HepG2 (cell line): Measurements from ENCODE around the gene ZCCHC24. TPM values are rescaled to one million over a fixed set of nuclear protein-coding genes. Genes with fewer than 3 reads are reported as not detected.

Experiments used
- GATAD2A ChIP-seq: IDR thresholded peaks from 2 replicates; pipeline ENCODE4 v1.6.1; 2016
- IRF2 ChIP-seq: IDR thresholded peaks from 2 replicates; pipeline ENCODE4 v1.6.1; 2018; ENCODE audit warnings: missing genetic modification reagents, missing compliant biosample characterization
- JARID2 ChIP-seq: sonication (generic); formaldehyde crosslinking; IDR thresholded peaks from 2 replicates; pipeline ENCODE4 v1.8.1; 2023; ENCODE audit warnings: missing genetic modification reagents, inconsistent platforms; ENCODE audit not compliant: insufficient replicate concordance
- KLF12 ChIP-seq: sonication (generic); formaldehyde crosslinking; IDR thresholded peaks from 2 replicates; pipeline ENCODE4 v1.4.0; 2020; ENCODE audit warnings: missing genetic modification reagents, borderline replicate concordance
- KLF9 ChIP-seq: IDR thresholded peaks from 2 replicates; pipeline ENCODE4 v1.6.1; 2016; ENCODE audit warnings: low read depth
- MYC ChIP-seq: sonication (generic); formaldehyde crosslinking; IDR thresholded peaks from 2 replicates; pipeline ENCODE4 v1.9.0; 2021; ENCODE audit warnings: missing genetic modification reagents, borderline replicate concordance
- SIX1 ChIP-seq: sonication (generic); formaldehyde crosslinking; IDR thresholded peaks from 2 replicates; pipeline ENCODE4 v1.4.0; 2020; ENCODE audit warnings: missing genetic modification reagents, borderline replicate concordance
- SIX4 ChIP-seq: sonication (generic); formaldehyde crosslinking; IDR thresholded peaks from 2 replicates; pipeline ENCODE4 v1.4.0; 2020; ENCODE audit warnings: missing genetic modification reagents
- ZNF629 ChIP-seq: sonication (generic); formaldehyde crosslinking; conservative IDR thresholded peaks from 2 replicates; pipeline ENCODE4 v1.5.0; 2020; ENCODE audit warnings: missing genetic modification reagents
- polyA plus RNA-seq, 8 experiments: library from polyadenylated mRNA; depleted of rRNA in 3 of 8; stranded (reverse) in 7 of 8; unstranded in 1 of 8; fragments of >200 nt; fragmentation: Illumina TruSeq in 4 of 8; extraction: Trizol in 4 of 8; gene quantifications; 2 replicates each; pipeline versions ENCODE4 v1.2.1 to v1.2.3, GENCODE V29; 2011 to 2016; ENCODE audit warnings: low read depth in 4 of 8, missing spikeins in 1 of 8, mixed read lengths in 1 of 8; ENCODE audit not compliant: insufficient read depth in 1 of 8
- total RNA-seq, 5 experiments: library from RNA; depleted of rRNA; stranded (reverse); fragments of >200 nt; fragmentation: Illumina TruSeq; extraction: Trizol; gene quantifications; 2 replicates each; pipeline ENCODE4 v1.2.3, GENCODE V29; 2016; ENCODE audit warnings: low read depth in 1 of 5
- TF ChIP-seq, protein P1 (sequence below): sonication (generic); formaldehyde crosslinking; IDR thresholded peaks from 2 replicates; pipeline ENCODE4 v1.4.0; 2020; ENCODE audit warnings: missing genetic modification reagents, borderline replicate concordance
- TF ChIP-seq, protein P2 (sequence below): sonication (generic); formaldehyde crosslinking; conservative IDR thresholded peaks from 2 replicates; pipeline ENCODE4 v1.8.0; 2022; ENCODE audit warnings: mild to moderate bottlenecking, moderate library complexity, missing genetic modification reagents

Gene ZCCHC24
- total and polyA plus RNA-seq, 2 of the 13 experiments (the other 11 are each of a cell fraction or from before 2014, with no cell fraction given): 3.1 to 7.9 TPM

DNA sequence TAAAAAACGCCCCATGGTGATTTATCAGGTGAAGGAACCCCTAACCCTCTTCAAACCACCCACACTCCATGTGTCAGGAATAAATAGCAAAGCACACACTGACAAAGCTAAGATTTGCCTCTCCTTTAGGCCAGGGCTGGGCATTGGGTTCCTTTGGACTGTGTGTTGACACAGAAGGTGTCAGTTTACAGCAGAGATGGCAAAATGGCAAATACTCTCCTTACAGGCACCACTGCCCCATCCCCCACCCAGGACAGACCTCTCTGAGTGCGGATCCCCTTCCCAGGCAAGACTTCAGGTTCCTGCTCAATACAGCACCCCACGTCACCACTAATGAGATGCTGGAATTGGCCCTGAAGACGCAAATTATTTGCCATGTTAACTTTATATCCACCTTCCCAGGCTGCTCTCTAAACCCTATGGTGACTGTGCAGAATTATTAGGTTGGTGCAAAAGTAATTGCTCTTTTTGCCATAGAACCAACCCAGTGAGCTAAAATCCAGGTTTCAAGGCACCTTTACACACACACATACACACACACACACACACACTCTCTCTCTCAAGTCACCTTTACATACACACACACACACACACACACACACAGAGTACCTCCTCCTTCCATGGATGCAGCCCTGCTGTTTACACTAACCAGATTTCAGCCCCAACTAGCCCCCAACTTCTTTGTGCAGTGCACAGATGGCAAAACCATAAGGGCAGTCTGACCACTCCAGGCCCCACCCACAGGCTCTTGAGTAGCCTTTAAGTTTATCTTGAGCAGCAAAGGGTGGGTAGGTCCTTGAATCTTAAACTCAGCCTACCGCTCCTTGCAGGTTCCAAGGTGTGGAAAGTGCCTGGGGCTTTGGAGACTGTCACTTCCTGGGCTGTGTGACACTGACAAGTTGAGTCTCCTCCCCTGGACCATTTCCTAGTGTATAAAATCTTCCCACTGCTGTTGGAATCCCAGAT, 4.0 kb upstream of the ZCCHC24 start (continued):
- peak; percentile 77; the same call in 1 of the 2 replicates for TF ChIP-seq SIX1 (CRISPR knock-in tag)
- no peak for TF ChIP-seq JARID2 (CRISPR knock-in tag)
- TF ChIP-seq IRF2 (CRISPR knock-in tag): no peak
- TF ChIP-seq KLF12 (CRISPR knock-in tag): no peak
- TF ChIP-seq MYC: no peak
- TF ChIP-seq, protein P1, sequence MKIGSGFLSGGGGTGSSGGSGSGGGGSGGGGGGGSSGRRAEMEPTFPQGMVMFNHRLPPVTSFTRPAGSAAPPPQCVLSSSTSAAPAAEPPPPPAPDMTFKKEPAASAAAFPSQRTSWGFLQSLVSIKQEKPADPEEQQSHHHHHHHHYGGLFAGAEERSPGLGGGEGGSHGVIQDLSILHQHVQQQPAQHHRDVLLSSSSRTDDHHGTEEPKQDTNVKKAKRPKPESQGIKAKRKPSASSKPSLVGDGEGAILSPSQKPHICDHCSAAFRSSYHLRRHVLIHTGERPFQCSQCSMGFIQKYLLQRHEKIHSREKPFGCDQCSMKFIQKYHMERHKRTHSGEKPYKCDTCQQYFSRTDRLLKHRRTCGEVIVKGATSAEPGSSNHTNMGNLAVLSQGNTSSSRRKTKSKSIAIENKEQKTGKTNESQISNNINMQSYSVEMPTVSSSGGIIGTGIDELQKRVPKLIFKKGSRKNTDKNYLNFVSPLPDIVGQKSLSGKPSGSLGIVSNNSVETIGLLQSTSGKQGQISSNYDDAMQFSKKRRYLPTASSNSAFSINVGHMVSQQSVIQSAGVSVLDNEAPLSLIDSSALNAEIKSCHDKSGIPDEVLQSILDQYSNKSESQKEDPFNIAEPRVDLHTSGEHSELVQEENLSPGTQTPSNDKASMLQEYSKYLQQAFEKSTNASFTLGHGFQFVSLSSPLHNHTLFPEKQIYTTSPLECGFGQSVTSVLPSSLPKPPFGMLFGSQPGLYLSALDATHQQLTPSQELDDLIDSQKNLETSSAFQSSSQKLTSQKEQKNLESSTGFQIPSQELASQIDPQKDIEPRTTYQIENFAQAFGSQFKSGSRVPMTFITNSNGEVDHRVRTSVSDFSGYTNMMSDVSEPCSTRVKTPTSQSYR (CRISPR knock-in tag): peak; percentile 83
- 0 out of 2 replicates have a peak, but pooled peaks have one; percentile 25 for TF ChIP-seq GATAD2A (CRISPR knock-in tag)
- peak; percentile 94 for TF ChIP-seq SIX4 (CRISPR knock-in tag)
- TF ChIP-seq ZNF629 (CRISPR knock-in tag): no peak
- TF ChIP-seq KLF9 (CRISPR knock-in tag): no peak
- TF ChIP-seq, protein P2, sequence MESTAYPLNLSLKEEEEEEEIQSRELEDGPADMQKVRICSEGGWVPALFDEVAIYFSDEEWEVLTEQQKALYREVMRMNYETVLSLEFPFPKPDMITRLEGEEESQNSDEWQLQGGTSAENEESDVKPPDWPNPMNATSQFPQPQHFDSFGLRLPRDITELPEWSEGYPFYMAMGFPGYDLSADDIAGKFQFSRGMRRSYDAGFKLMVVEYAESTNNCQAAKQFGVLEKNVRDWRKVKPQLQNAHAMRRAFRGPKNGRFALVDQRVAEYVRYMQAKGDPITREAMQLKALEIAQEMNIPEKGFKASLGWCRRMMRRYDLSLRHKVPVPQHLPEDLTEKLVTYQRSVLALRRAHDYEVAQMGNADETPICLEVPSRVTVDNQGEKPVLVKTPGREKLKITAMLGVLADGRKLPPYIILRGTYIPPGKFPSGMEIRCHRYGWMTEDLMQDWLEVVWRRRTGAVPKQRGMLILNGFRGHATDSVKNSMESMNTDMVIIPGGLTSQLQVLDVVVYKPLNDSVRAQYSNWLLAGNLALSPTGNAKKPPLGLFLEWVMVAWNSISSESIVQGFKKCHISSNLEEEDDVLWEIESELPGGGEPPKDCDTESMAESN (CRISPR knock-in tag): no peak
- TF ChIP-seq, all 625 proteins: peak for 7
